ENCODE data around the gene NPHP4.
"Not testable (repeated sequence)": the region's sequence is repeated elsewhere in the genome, so short reads cannot be mapped to it uniquely, and the experiment has no call there.

The NPHP4 gene

DNA sequence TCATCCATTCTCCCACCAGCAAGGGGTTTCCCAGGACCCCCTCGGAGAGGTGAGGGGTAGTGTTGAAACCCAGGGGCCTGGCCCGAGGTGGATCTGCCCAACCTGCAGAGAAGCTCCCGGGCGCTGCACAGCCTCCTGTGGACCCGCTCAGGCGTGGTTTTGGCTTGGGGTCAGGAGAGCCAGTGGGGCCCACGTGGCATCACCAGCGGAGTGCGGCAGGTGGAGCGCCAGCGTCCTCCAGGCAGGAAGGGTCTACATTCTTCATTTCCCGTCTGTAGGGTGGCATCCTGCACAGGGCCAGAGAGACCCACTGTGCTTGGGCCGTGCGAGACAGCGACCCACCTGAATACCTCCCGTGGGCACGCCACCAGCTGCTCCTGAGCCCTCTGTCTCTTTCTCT, 135.2 kb downstream of the NPHP4 start:
- POLR2A ChIA-PET (ENCODE audit: low non-redundant PET) = no interaction called here
- CTCF ChIA-PET = interaction anchor here (1.1 kb wide), 1 partner anchor 11 kb away, joined by 4 read pairs; no protein-coding TSS in a partner anchor
- DNase-seq (ENCODE audit: low spot score) = no peak
- TF ChIP-seq, protein P1, sequence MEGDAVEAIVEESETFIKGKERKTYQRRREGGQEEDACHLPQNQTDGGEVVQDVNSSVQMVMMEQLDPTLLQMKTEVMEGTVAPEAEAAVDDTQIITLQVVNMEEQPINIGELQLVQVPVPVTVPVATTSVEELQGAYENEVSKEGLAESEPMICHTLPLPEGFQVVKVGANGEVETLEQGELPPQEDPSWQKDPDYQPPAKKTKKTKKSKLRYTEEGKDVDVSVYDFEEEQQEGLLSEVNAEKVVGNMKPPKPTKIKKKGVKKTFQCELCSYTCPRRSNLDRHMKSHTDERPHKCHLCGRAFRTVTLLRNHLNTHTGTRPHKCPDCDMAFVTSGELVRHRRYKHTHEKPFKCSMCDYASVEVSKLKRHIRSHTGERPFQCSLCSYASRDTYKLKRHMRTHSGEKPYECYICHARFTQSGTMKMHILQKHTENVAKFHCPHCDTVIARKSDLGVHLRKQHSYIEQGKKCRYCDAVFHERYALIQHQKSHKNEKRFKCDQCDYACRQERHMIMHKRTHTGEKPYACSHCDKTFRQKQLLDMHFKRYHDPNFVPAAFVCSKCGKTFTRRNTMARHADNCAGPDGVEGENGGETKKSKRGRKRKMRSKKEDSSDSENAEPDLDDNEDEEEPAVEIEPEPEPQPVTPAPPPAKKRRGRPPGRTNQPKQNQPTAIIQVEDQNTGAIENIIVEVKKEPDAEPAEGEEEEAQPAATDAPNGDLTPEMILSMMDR (conservative IDR thresholded peaks at IDR 0.05; ENCODE audit: low read depth) = no peak
- H3K27ac ChIP-seq = no peak overlapping the region

DNA sequence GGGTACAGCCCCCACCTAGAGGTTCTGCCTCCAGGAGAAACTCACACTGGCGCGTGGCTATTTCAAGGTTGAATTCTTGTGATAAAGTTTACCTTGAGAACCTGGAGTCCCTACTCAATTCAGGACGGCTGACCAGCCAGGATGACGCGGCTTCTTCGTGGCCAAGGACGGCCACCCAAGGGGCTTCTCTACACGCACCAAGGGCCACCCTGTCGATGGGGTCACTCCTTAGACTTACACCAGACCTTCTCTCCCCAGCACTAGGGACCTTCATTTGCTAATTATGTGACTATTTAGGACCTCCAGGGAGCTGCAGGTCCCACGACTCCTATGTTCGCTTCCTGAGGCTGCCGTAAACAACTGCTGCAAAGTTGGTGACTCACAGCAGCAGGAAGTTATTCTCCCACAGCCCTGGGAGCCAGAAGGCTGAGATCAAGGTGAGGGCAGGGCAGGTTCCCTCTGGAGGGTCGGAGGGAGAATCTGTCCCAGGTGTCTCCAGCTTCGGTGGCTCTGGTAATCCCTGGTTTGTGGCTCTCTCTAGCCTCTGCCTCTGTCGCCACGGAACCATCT, 135.9 kb downstream of the NPHP4 start:
- ChIA-PET CTCF (no interaction called here), POLR2A (ENCODE audit: low non-redundant PET) (no interaction called here)
- DNase-seq (ENCODE audit: low spot score) = peak; percentile 16
- TF ChIP-seq, protein P1 (conservative IDR thresholded peaks at IDR 0.05; ENCODE audit: low read depth) = no peak
- H3K27ac ChIP-seq = no peak overlapping the region

DNA sequence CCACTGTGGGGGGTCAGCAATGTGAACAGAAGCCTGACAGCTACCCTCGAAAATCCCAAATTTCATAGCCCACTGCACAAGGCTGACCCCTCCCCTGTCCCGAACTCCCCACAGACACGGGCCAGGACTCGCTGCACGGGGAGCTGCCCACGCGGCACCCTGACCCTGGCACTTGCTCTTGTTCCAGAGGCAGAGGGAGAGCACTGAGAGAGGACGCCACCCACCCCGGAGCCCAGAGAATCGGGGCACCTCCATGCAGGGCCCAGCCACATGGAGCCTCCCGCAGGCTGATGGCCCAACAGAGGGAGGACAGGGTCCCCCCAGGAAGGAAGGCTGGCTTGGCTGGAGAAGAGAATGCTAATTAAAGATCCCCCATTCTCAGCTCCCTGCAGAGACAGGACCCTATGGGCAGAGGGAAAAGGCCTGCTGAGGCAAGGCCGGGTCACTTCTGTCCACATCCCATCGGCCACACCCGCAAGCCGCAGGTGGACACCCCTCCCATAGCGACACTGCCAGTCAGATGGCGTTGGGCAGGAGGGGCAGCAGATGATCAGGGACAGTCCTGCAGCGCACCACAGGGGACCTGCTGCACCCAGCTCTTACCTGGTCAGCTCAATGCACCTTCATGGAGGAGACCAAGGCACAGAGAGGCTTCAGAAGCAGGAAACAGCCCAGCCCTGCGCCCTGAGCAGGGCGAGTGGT, 136.9 kb downstream of the NPHP4 start:
- ChIA-PET CTCF (no interaction called here), POLR2A (ENCODE audit: low non-redundant PET) (no interaction called here)
- DNase-seq (ENCODE audit: low spot score) = no peak
- H3K27ac ChIP-seq = no peak overlapping the region
- TF ChIP-seq, protein P1 (conservative IDR thresholded peaks at IDR 0.05; ENCODE audit: low read depth) = no peak

DNA sequence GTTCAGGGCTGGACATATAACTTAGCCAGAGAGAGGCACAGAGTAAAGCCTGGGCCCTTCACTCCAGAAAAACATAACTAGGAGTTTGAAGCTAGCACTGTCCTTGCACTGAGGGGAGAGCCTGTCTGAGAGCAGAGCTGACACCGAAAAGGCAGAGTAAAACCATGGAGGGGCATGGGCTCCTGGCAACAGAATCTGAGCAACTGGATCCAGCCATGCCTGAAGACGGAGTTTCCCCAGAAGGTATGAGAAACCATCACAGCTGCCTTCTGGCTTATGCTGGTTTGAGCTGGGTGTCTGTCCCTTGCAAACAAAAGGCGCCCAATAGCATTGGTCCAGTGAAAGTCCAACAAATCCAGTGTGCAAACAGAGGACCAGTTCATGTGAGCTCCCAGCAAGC, 137.5 kb downstream of the NPHP4 start:
- TF ChIP-seq, protein P1 (conservative IDR thresholded peaks at IDR 0.05; ENCODE audit: low read depth) = no peak
- H3K27ac ChIP-seq = no peak overlapping the region
- DNase-seq (ENCODE audit: low spot score) = no peak
- CTCF ChIA-PET = no interaction called here
- POLR2A ChIA-PET (ENCODE audit: low non-redundant PET) = no interaction called here

DNA sequence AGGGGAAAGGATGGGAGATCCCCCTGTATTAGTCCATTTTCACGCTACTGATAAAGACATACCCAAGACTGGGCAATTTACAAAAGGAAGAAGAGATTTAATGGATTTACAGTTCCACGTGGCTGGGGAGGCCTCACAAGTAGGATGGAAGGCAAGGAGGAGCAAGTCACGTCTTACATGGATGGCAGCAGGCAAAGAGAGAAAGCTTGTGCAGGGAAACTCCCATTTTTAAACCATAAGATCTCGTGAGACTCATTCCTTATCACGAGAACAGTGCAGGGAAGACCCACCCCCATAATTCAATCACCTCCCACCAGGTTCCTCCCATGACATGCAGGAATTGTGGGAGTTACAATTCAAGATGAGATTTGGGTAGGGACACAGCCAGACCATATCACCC, 138.4 kb downstream of the NPHP4 start:
- DNase-seq (ENCODE audit: low spot score); H3K27ac ChIP-seq; POLR2A ChIA-PET (ENCODE audit: low non-redundant PET); CTCF ChIA-PET: not testable (repeated sequence)

DNA sequence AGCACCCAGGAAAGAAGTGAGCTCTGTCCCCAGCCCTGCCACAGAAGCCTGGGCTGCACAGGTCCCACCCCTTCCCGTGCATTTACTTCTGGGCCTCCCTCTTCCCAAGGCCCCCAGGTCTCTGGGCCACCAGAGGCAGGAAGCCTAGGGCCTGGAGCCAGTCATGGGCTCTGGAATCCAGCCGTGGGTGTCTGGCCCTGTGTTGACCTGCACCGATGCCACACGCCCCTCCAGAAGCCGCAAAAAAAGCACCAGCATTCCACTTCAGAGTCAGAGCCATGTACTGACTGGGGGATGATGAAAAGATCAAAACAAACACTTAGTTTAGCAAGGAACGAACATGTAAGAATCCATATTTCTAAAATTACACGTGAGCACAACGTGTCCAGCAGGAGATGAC, 141.7 kb downstream of the NPHP4 start:
- H3K27ac ChIP-seq = no peak overlapping the region
- no peak for DNase-seq (ENCODE audit: low spot score)
- CTCF ChIA-PET = no interaction called here
- TF ChIP-seq, protein P1 (conservative IDR thresholded peaks at IDR 0.05; ENCODE audit: low read depth) = no peak
- POLR2A ChIA-PET (ENCODE audit: low non-redundant PET) = no interaction called here

DNA sequence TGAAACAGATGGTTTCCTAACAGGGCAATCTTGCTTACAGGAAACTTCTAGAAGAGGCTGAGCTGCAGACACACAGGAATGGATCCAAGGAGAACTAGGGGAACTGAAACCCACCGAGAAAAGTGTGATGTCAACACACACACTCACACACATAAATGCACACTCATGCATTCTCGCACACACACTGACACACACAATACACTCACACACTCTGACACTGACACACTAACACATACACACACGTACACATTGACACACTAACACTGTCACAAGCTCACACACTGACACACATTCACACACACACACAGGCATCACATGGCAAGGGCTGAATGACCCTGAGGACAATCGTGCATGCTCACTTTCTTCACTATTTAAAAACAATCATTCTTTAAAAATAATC, 142.7 kb downstream of the NPHP4 start:
- no peak for DNase-seq (ENCODE audit: low spot score)
- TF ChIP-seq, protein P1 (conservative IDR thresholded peaks at IDR 0.05; ENCODE audit: low read depth) = no peak
- CTCF ChIA-PET = no interaction called here
- POLR2A ChIA-PET (ENCODE audit: low non-redundant PET) = no interaction called here
- H3K27ac ChIP-seq = no peak overlapping the region

Data from RWPE1 (cell line).